Right kidney (tissue), 9 donors: ENCODE measurements around the gene SPINK14.

ENCODE experiments used
- DNase-seq: peaks from one replicate; pipeline ENCODE4 v3.0.0-alpha.2; 2016
- long read RNA-seq, 8 donors: transcript quantifications; one replicate each; lab custom pipeline, GENCODE V29; 2026

SPINK14 gene
- long read RNA-seq, donor 1: 0 reads
- long read RNA-seq, donor 2: 0 reads
- long read RNA-seq, donor 3: 0 reads
- long read RNA-seq, donor 4: 0 reads
- long read RNA-seq, donor 5: 0 reads
- long read RNA-seq, donor 6: 0 reads
- long read RNA-seq, donor 7: 0 reads
- long read RNA-seq, donor 8: 0 reads

- no peak for DNase-seq
Observed at GRCh38 chr5:148168246-148168645, at the start of gene SPINK14. TSS of gene SPINK14 (plus strand) at chr5:148168546. CDS start at chr5:148169733, 1,187 bp downstream.

GRCh38 chr5:148120317-148120716, 48.0 kb upstream of the SPINK14 start:
- DNase-seq: no peak

GRCh38 chr5:148125641-148126040, 42.7 kb upstream of the SPINK14 start:
- DNase-seq: no peak

GRCh38 chr5:148135091-148136048, 33.0 kb upstream of the SPINK14 start:
- DNase-seq: no peak

- DNase-seq: no peak
Observed at GRCh38 chr5:148140846-148141245, 27.5 kb upstream of the SPINK14 start.

- DNase-seq: no peak
Observed at GRCh38 chr5:148141645-148142044, 26.7 kb upstream of the SPINK14 start.

- DNase-seq: no peak
Observed at GRCh38 chr5:148145916-148146315, 22.4 kb upstream of the SPINK14 start.

- DNase-seq: no peak
Observed at GRCh38 chr5:148146487-148146886, 21.9 kb upstream of the SPINK14 start.

GRCh38 chr5:148147415-148147814, 20.9 kb upstream of the SPINK14 start:
- no peak for DNase-seq

- no peak for DNase-seq
Observed at GRCh38 chr5:148151872-148152271, 16.5 kb upstream of the SPINK14 start.

- no peak for DNase-seq
Observed at GRCh38 chr5:148152781-148153180, 15.6 kb upstream of the SPINK14 start.

GRCh38 chr5:148156609-148157008, 11.7 kb upstream of the SPINK14 start:
- DNase-seq: no peak

- no peak for DNase-seq
Observed at GRCh38 chr5:148162038-148162437, 6.3 kb upstream of the SPINK14 start.

GRCh38 chr5:148163345-148163744, 5.0 kb upstream of the SPINK14 start:
- no peak for DNase-seq

- DNase-seq: no peak
Observed at GRCh38 chr5:148166550-148167283, 1.6 kb upstream of the SPINK14 start.

- no peak for DNase-seq
Observed at GRCh38 chr5:148172377-148172776, 4.0 kb downstream of the SPINK14 start.

GRCh38 chr5:148176480-148176879, 8.1 kb downstream of the SPINK14 start:
- DNase-seq: no peak

GRCh38 chr5:148177207-148177606, 8.9 kb downstream of the SPINK14 start:
- DNase-seq: no peak

GRCh38 chr5:148179234-148179824, 11.0 kb downstream of the SPINK14 start:
- no peak for DNase-seq

- DNase-seq: no peak
Observed at GRCh38 chr5:148186248-148187003, 18.1 kb downstream of the SPINK14 start.

GRCh38 chr5:148191010-148191409, 22.7 kb downstream of the SPINK14 start:
- DNase-seq: no peak

GRCh38 chr5:148193202-148193601, 24.9 kb downstream of the SPINK14 start:
- no peak for DNase-seq
